Lower lobe of right lung (tissue), 2 donors: ENCODE results near the gene ABCB6. TPM values are rescaled to one million over a fixed set of nuclear protein-coding genes. Genes with fewer than 3 reads are reported as not detected.

ENCODE experiments used
- ATAC-seq, 2 donors: fragments of 200-7000 bp; cut with Tn5 transposase; one replicate each; pipeline ENCODE4 v1.9.1; 2020 to 2022; ENCODE audit warnings: mild to moderate bottlenecking in 2 of 2, moderate library complexity in 2 of 2
- DNase-seq: peaks from one replicate; pipeline ENCODE4 v3.0.0-alpha.2; 2020
- H3K27ac ChIP-seq: fragments of 200-600 bp; one replicate; pipeline ENCODE4 v1.8.0; 2022
- H3K27me3 ChIP-seq: fragments of 200-600 bp; one replicate; pipeline ENCODE4 v1.8.0; 2022; ENCODE audit warnings: low read depth
- H3K36me3 ChIP-seq: fragments of 200-600 bp; one replicate; pipeline ENCODE4 v1.8.0; 2022; ENCODE audit warnings: mild to moderate bottlenecking
- H3K4me1 ChIP-seq: fragments of 200-600 bp; one replicate; pipeline ENCODE4 v1.8.0; 2022
- H3K4me3 ChIP-seq: fragments of 200-600 bp; one replicate; pipeline ENCODE4 v1.8.0; 2022; ENCODE audit warnings: mild to moderate bottlenecking
- H3K9me3 ChIP-seq: fragments of 200-600 bp; one replicate; pipeline ENCODE4 v1.8.0; 2022
- CTCF ChIP-seq: fragments of 200-600 bp; IDR thresholded peaks from one replicate; pipeline ENCODE4 v1.8.0; 2022; ENCODE audit warnings: antibody characterized with exemption, mild to moderate bottlenecking
- intact Hi-C: fragments of 100-400 bp; cut with DNase I; formaldehyde crosslinking; loops from one replicate; pipeline ENCODE4 v1.11.0; 2022
- total RNA-seq: library from RNA; stranded (reverse); fragmentation: NEBNext Ultra II Directional; extraction: Animal tissue kit (Norgen Biotek cat#: 25700); gene quantifications from one replicate; pipeline ENCODE4 v1.2.1, GENCODE V29; 2021
- donor health status: DM: no; HTN: yes; CAD: no; lungs with severe emphysema.

Gene ABCB6
- total RNA-seq, 1 donor from 2014 or later = 15.4 TPM

- Histone ChIP-seq H3K27me3 (no peaks in the 10 kb centered on the region), H3K4me3 (no peak overlapping the region), H3K9me3 (no peaks in the 10 kb centered on the region), H3K4me1 (no peaks in the 10 kb centered on the region), H3K36me3 (peaks cover 40% of the 10 kb centered on the region), H3K27ac (no peak overlapping the region)
- ATAC-seq = no peak
- intact Hi-C loops = no loop called here
- no peak for TF ChIP-seq CTCF
- no peak for DNase-seq
Measured at GRCh38 chr2:219186754-219187456, 31.9 kb downstream of the ABCB6 start.

GRCh38 chr2:219184121-219184520 is 34.6 kb downstream of the ABCB6 start:
- DNase-seq (no peak), ATAC-seq (no peak)
- H3K4me1 ChIP-seq = peaks cover 7% of the 10 kb centered on the region
- H3K9me3 ChIP-seq = no peaks in the 10 kb centered on the region
- no peaks in the 10 kb centered on the region for H3K27me3 ChIP-seq
- no peak overlapping the region for H3K4me3 ChIP-seq
- TF ChIP-seq CTCF = no peak
- H3K36me3 ChIP-seq = peaks cover 65% of the 10 kb centered on the region
- H3K27ac ChIP-seq = no peak overlapping the region
- intact Hi-C loops = no loop called here

- ATAC-seq (no peak), DNase-seq (no peak)
- H3K4me1 ChIP-seq = peaks cover 13% of the 10 kb centered on the region
- no peak overlapping the region for H3K4me3 ChIP-seq
- no peaks in the 10 kb centered on the region for H3K27me3 ChIP-seq
- intact Hi-C loops = no loop called here
- H3K36me3 ChIP-seq = peaks cover 65% of the 10 kb centered on the region
- H3K27ac ChIP-seq = no peak overlapping the region
- no peak for TF ChIP-seq CTCF
- H3K9me3 ChIP-seq = no peaks in the 10 kb centered on the region
Measured at GRCh38 chr2:219183151-219183772, 35.5 kb downstream of the ABCB6 start.

GRCh38 chr2:219182331-219183150 is 36.2 kb downstream of the ABCB6 start:
- ATAC-seq (no peak), DNase-seq (peak; percentile 57)
- no peak overlapping the region for H3K27ac ChIP-seq

More at GRCh38 chr2:219182331-219183150, 36.2 kb downstream of the ABCB6 start:
- intact Hi-C loops = no loop called here
- Histone ChIP-seq H3K4me3 (no peak overlapping the region), H3K27me3 (no peaks in the 10 kb centered on the region), H3K4me1 (peaks cover 13% of the 10 kb centered on the region), H3K9me3 (no peaks in the 10 kb centered on the region), H3K36me3 (peaks cover 65% of the 10 kb centered on the region)
- no peak for TF ChIP-seq CTCF
